GM19240 (cell line): ENCODE data around the gene SF3B2.
"Not testable (repeated sequence)": the region's sequence is repeated elsewhere in the genome, so short reads cannot be mapped to it uniquely, and the experiment has no call there.

Experiments used
- DNase-seq: peaks from one replicate; pipeline ENCODE4 v3.0.0; 2011; ENCODE audit warnings: low spot score; ENCODE audit not compliant: insufficient read length

Gene SF3B2

GRCh38 chr11:66107600-66108510 is 55.7 kb downstream of the SF3B2 start:
- DNase-seq = no peak

GRCh38 chr11:66109294-66109693 is 57.1 kb downstream of the SF3B2 start:
- no peak for DNase-seq

GRCh38 chr11:66111158-66111557 is 59.0 kb downstream of the SF3B2 start:
- no peak for DNase-seq

- no peak for DNase-seq
These were observed 59.9 kb downstream of the SF3B2 start for GRCh38 chr11:66112041-66112491.

GRCh38 chr11:66112601-66113499 is 60.7 kb downstream of the SF3B2 start:
- DNase-seq = no peak

- not testable (repeated sequence) for DNase-seq
These were observed 62.8 kb downstream of the SF3B2 start for GRCh38 chr11:66114957-66115356.

GRCh38 chr11:66115638-66116301 is 63.6 kb downstream of the SF3B2 start:
- DNase-seq = no peak

GRCh38 chr11:66116576-66117361 is 64.6 kb downstream of the SF3B2 start:
- no peak for DNase-seq

GRCh38 chr11:66118847-66119246 is 66.7 kb downstream of the SF3B2 start:
- no peak for DNase-seq
